ENCODE results near the gene TPST2. TPM values are rescaled to one million over a fixed set of nuclear protein-coding genes. Genes with fewer than 3 reads are reported as not detected.

TPST2 gene
- total and polyA plus RNA-seq, 2 donors (not counting 3 experiments of a cell fraction or from before 2014, with no cell fraction given): 49.4 to 121 TPM

DNA sequence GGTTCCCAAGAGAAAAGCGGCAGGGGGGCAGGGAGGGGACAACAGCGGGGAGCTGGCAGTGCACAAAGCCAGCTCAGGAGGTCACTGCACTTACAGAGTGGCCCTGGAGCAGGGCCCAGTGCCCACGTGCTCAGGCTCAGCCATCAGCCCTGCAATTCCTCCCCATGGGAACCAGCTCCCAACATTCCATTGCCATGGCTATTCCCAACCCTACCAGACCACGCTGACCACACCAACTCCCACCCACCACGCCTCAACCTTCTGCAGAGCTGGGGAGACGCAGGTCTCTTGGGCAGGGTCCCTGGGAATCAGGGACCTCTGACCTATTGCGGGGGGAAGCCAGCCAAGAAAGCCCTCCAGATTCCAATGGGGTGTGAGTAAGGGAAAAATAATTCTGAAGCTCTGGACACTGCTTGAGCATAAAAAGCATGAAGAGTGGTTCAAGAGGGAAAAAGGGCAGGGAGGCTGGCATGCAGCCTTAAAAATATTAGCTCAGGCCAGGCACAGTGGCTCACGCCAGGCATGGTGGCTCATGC is 39.4 kb downstream of the TPST2 start:
- intact Hi-C loops (cut with micrococcal nuclease): no loop called here

More for the DNA sequence above, 39.4 kb downstream of the TPST2 start:
- H3K4me1 ChIP-seq (ENCODE audit: control insufficient read depth, extremely low read depth, insufficient read depth, low read length): peaks cover 24% of the 10 kb centered on the region
- H3K4me3 ChIP-seq (replicated peaks in 1 of 3; ENCODE audit: insufficient read depth in 1 of 3, low read depth in 1 of 3, low read length in 3 of 3): no peak overlapping the region
- POLR2A ChIA-PET: no interaction called here
- no peak overlapping the region for H2AFZ ChIP-seq (ENCODE audit: low read depth, low read length)
- FAIRE-seq (no peak), DNase-seq (ENCODE audit: low read depth, low spot score) (no peak)
- BruUV-seq (replicated peaks): no TSS peak
- H4K20me1 ChIP-seq (replicated peaks; ENCODE audit: control insufficient read depth, extremely low read depth, insufficient read depth, low read length): no peaks in the 10 kb centered on the region
- H3K27ac ChIP-seq (ENCODE audit: insufficient read depth, low read depth, low read length): no peak overlapping the region
- no peaks in the 10 kb centered on the region for H3K27me3 ChIP-seq (ENCODE audit: control insufficient read depth in 2 of 2, insufficient read depth in 2 of 2, low read length in 2 of 2)
- no peak overlapping the region for H3K4me2 ChIP-seq (ENCODE audit: insufficient read depth, low read length)
- H3K79me2 ChIP-seq (ENCODE audit: control insufficient read depth, insufficient read depth, low read length): peaks cover 11% of the 10 kb centered on the region
- no peaks in the 10 kb centered on the region for H3K9me3 ChIP-seq (replicated peaks; ENCODE audit: control insufficient read depth, insufficient read depth, low read length)
- TF ChIP-seq POLR2A (IDR thresholded peaks at IDR 0.05; ENCODE audit: low read depth, low read length) (no peak), JUN (IDR thresholded peaks at IDR 0.05; ENCODE audit: borderline replicate concordance, insufficient read depth, insufficient read length, low read depth) (no peak), MYC (IDR thresholded peaks at IDR 0.05; ENCODE audit: low read depth, low read length) (no peak), GATA2 (IDR thresholded peaks at IDR 0.05; ENCODE audit: insufficient read depth, insufficient read length, low read depth, low read length) (no peak), EZH2 (IDR thresholded peaks at IDR 0.05; ENCODE audit: borderline replicate concordance, low read depth, low read length, severe bottlenecking) (no peak), FOS (IDR thresholded peaks at IDR 0.05; ENCODE audit: borderline replicate concordance, insufficient read depth, low read length) (no peak), POLR2AphosphoS5 (IDR thresholded peaks at IDR 0.05; ENCODE audit: insufficient read depth, low read depth, low read length) (no peak)
- TF ChIP-seq, protein P1, sequence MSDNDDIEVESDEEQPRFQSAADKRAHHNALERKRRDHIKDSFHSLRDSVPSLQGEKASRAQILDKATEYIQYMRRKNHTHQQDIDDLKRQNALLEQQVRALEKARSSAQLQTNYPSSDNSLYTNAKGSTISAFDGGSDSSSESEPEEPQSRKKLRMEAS (IDR thresholded peaks at IDR 0.05; ENCODE audit: insufficient read depth, insufficient read length): no peak
- TF ChIP-seq, protein P2, sequence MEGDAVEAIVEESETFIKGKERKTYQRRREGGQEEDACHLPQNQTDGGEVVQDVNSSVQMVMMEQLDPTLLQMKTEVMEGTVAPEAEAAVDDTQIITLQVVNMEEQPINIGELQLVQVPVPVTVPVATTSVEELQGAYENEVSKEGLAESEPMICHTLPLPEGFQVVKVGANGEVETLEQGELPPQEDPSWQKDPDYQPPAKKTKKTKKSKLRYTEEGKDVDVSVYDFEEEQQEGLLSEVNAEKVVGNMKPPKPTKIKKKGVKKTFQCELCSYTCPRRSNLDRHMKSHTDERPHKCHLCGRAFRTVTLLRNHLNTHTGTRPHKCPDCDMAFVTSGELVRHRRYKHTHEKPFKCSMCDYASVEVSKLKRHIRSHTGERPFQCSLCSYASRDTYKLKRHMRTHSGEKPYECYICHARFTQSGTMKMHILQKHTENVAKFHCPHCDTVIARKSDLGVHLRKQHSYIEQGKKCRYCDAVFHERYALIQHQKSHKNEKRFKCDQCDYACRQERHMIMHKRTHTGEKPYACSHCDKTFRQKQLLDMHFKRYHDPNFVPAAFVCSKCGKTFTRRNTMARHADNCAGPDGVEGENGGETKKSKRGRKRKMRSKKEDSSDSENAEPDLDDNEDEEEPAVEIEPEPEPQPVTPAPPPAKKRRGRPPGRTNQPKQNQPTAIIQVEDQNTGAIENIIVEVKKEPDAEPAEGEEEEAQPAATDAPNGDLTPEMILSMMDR (IDR thresholded peaks at IDR 0.05; ENCODE audit: extremely low read depth in 1 of 2, insufficient read depth in 1 of 2, low read depth in 1 of 2, low read length in 2 of 2): no peak
- H3K9ac ChIP-seq (replicated peaks; ENCODE audit: extremely low read depth, insufficient read depth, low read length): no peak overlapping the region
- dilution Hi-C loops (cut with MboI; ENCODE audit: extremely low pct_ligation_motif_present, low sequenced_read_pairs): no loop called here
- H3K9me1 ChIP-seq (replicated peaks; ENCODE audit: control insufficient read depth, extremely low read depth, insufficient read depth, low read length): no peaks in the 10 kb centered on the region
- peaks cover 0 to 3% of the 10 kb centered on the region in 2 experiments for H3K36me3 ChIP-seq (ENCODE audit: control insufficient read depth in 2 of 2, extremely low read depth in 1 of 2, insufficient read depth in 2 of 2, low read length in 2 of 2)
- CTCF ChIA-PET: interaction anchor here (1.0 to 1.5 kb wide), 3 partner anchors 9 to 48 kb away, joined by 3 to 5 read pairs (median 3); no protein-coding TSS in a partner anchor
